RWPE2 (cell line): ENCODE data around the gene MPPED2.

Experiments
- ATAC-seq: fragments of 200-7000 bp; cut with Tn5 transposase; 3 replicates; pipeline ENCODE4 v1.9.1; 2021; ENCODE audit warnings: low read depth
- DNase-seq: peaks from one replicate; pipeline ENCODE4 v3.0.0-alpha.2; 2020; ENCODE audit warnings: low spot score
- H3K27ac ChIP-seq: fragments of 450-650 bp; 2 replicates; pipeline ENCODE4 v1.5.1; 2017; ENCODE audit warnings: mild to moderate bottlenecking; ENCODE audit not compliant: poor library complexity, severe bottlenecking
- H3K27me3 ChIP-seq: fragments of 250-450 bp; sonication (Bioruptor Pico); 2 replicates; pipeline ENCODE4 v1.5.1; 2021; ENCODE audit warnings: mild to moderate bottlenecking, moderate library complexity; ENCODE audit not compliant: insufficient read depth, poor library complexity, severe bottlenecking
- H3K36me3 ChIP-seq: fragments of 250-450 bp; sonication (Bioruptor Pico); 2 replicates; pipeline ENCODE4 v1.5.1; 2020; ENCODE audit warnings: low read depth, mild to moderate bottlenecking, moderate library complexity
- H3K4me1 ChIP-seq: fragments of 250-450 bp; sonication (Bioruptor Pico); 2 replicates; pipeline ENCODE4 v1.5.1; 2021; ENCODE audit warnings: mild to moderate bottlenecking, moderate library complexity; ENCODE audit not compliant: insufficient read depth, poor library complexity, severe bottlenecking
- H3K4me3 ChIP-seq: fragments of 250-450 bp; sonication (Bioruptor Pico); 2 replicates; pipeline ENCODE4 v1.5.1; 2021; ENCODE audit warnings: mild to moderate bottlenecking, moderate library complexity; ENCODE audit not compliant: severe bottlenecking
- H3K9me3 ChIP-seq: fragments of 250-450 bp; sonication (Bioruptor Pico); 2 replicates; pipeline ENCODE4 v1.5.1; 2021; ENCODE audit warnings: mild to moderate bottlenecking, moderate library complexity; ENCODE audit not compliant: severe bottlenecking
- CTCF ChIP-seq: fragments of 450-650 bp; IDR thresholded peaks from one replicate; pipeline ENCODE4 v1.5.1; 2017; ENCODE audit warnings: mild to moderate bottlenecking, moderate library complexity; ENCODE audit not compliant: poor library complexity, severe bottlenecking

The MPPED2 gene

GRCh38 chr11:30429550-30429949 is 156.6 kb downstream of the MPPED2 start:
- no peak for TF ChIP-seq CTCF
- H3K27ac ChIP-seq = no peak overlapping the region
- DNase-seq = no peak
- no peak overlapping the region for H3K4me3 ChIP-seq
- no peaks in the 10 kb centered on the region for H3K36me3 ChIP-seq
- H3K4me1 ChIP-seq = no peaks in the 10 kb centered on the region
- peaks cover 9% of the 10 kb centered on the region for H3K27me3 ChIP-seq
- ATAC-seq = no peak
- H3K9me3 ChIP-seq = no peaks in the 10 kb centered on the region

- no peak for TF ChIP-seq CTCF
- Histone ChIP-seq H3K27me3 (peaks cover 17% of the 10 kb centered on the region), H3K4me1 (no peaks in the 10 kb centered on the region), H3K4me3 (no peak overlapping the region), H3K9me3 (no peaks in the 10 kb centered on the region), H3K36me3 (no peaks in the 10 kb centered on the region), H3K27ac (no peak overlapping the region)
- ATAC-seq = no peak
- DNase-seq = no peak
These were observed 159.4 kb downstream of the MPPED2 start for GRCh38 chr11:30426781-30427180.

- no peak for TF ChIP-seq CTCF
- H3K27me3 ChIP-seq = peaks cover 17% of the 10 kb centered on the region
- ATAC-seq = no peak
- H3K27ac ChIP-seq = no peak overlapping the region
- H3K4me3 ChIP-seq = no peak overlapping the region
- H3K9me3 ChIP-seq = no peaks in the 10 kb centered on the region
- DNase-seq = no peak
- no peaks in the 10 kb centered on the region for H3K36me3 ChIP-seq
- no peaks in the 10 kb centered on the region for H3K4me1 ChIP-seq
These were observed 161.3 kb downstream of the MPPED2 start for GRCh38 chr11:30424844-30425243.

- Histone ChIP-seq H3K4me3 (no peak overlapping the region), H3K27me3 (peaks cover 17% of the 10 kb centered on the region), H3K27ac (no peak overlapping the region), H3K36me3 (no peaks in the 10 kb centered on the region), H3K4me1 (no peaks in the 10 kb centered on the region), H3K9me3 (no peaks in the 10 kb centered on the region)
- no peak for ATAC-seq
- no peak for DNase-seq
- no peak for TF ChIP-seq CTCF
These were observed 161.8 kb downstream of the MPPED2 start for GRCh38 chr11:30424321-30424720.

GRCh38 chr11:30423886-30424285 is 162.3 kb downstream of the MPPED2 start:
- Histone ChIP-seq H3K4me3 (no peak overlapping the region), H3K4me1 (no peaks in the 10 kb centered on the region), H3K36me3 (no peaks in the 10 kb centered on the region), H3K27me3 (peaks cover 17% of the 10 kb centered on the region), H3K27ac (no peak overlapping the region), H3K9me3 (no peaks in the 10 kb centered on the region)
- DNase-seq (no peak), ATAC-seq (no peak)
- TF ChIP-seq CTCF = no peak
